Liver (tissue), 9 donors: ENCODE results near the gene INTS6L. TPM values are rescaled to one million over a fixed set of nuclear protein-coding genes. Genes with fewer than 3 reads are reported as not detected.

Source experiments
- DNase-seq: peaks from one replicate; pipeline ENCODE4 v3.0.0-alpha.2; 2017; ENCODE audit warnings: low spot score
- H3K27ac ChIP-seq, 2 donors: one replicate each; pipeline ENCODE4 v1.7.0; 2013; ENCODE audit warnings: inconsistent platforms in 2 of 2, low read length in 2 of 2, control low read depth in 1 of 2, low read depth in 1 of 2, mild to moderate bottlenecking in 1 of 2
- H3K27me3 ChIP-seq, 4 donors: one replicate each; pipeline versions ENCODE4 v1.6.1 to v1.7.0; 2013; ENCODE audit warnings: low read length in 3 of 4, inconsistent platforms in 1 of 4, mild to moderate bottlenecking in 1 of 4, moderate library complexity in 1 of 4; ENCODE audit not compliant: control insufficient read depth in 4 of 4, insufficient read depth in 4 of 4
- H3K36me3 ChIP-seq, 4 donors: one replicate each; pipeline versions ENCODE4 v1.6.1 to v1.7.0; 2013; ENCODE audit warnings: low read length in 3 of 4, mild to moderate bottlenecking in 3 of 4, low read depth in 1 of 4, moderate library complexity in 1 of 4; ENCODE audit not compliant: control insufficient read depth in 4 of 4, insufficient read depth in 3 of 4
- H3K4me1 ChIP-seq, 4 donors: one replicate each; pipeline versions ENCODE4 v1.6.1 to v1.7.0; 2013; ENCODE audit warnings: low read length in 3 of 4, mild to moderate bottlenecking in 3 of 4, moderate library complexity in 1 of 4; ENCODE audit not compliant: control insufficient read depth in 4 of 4, insufficient read depth in 4 of 4
- H3K4me3 ChIP-seq, 3 donors: one replicate each; pipeline versions ENCODE4 v1.6.1 to v1.7.0; 2013; ENCODE audit warnings: low read length in 3 of 3, control low read depth in 1 of 3, low read depth in 1 of 3, mild to moderate bottlenecking in 1 of 3
- H3K9ac ChIP-seq, 2 donors: one replicate each; pipeline ENCODE4 v1.7.0; 2013; ENCODE audit warnings: low read length in 2 of 2, mild to moderate bottlenecking in 2 of 2, moderate library complexity in 2 of 2, control low read depth in 1 of 2, low read depth in 1 of 2
- H3K9me3 ChIP-seq, 4 donors: one replicate each; pipeline versions ENCODE4 v1.6.1 to v1.7.0; 2013; ENCODE audit warnings: low read length in 3 of 4; ENCODE audit not compliant: control insufficient read depth in 4 of 4
- EGR1 ChIP-seq, 2 donors: IDR thresholded peaks; 2 replicates each; pipeline ENCODE4 v1.6.1; 2016 to 2018; ENCODE audit warnings: antibody characterized with exemption in 2 of 2, low read depth in 2 of 2
- FOXA1 ChIP-seq: IDR thresholded peaks from 2 replicates; pipeline ENCODE4 v1.6.1; 2016; ENCODE audit warnings: antibody characterized with exemption
- FOXA2 ChIP-seq: IDR thresholded peaks from 2 replicates; pipeline ENCODE4 v1.6.1; 2016; ENCODE audit warnings: antibody characterized with exemption
- GABPA ChIP-seq, 2 donors: IDR thresholded peaks in 1 of 2; conservative IDR thresholded peaks in 1 of 2; 2 replicates each; pipeline ENCODE4 v1.6.1; 2016; ENCODE audit warnings: antibody characterized with exemption in 2 of 2, mild to moderate bottlenecking in 1 of 2, moderate library complexity in 1 of 2
- HNF4A ChIP-seq, 2 donors: conservative IDR thresholded peaks; 2 replicates each; pipeline ENCODE4 v1.6.1; 2016; ENCODE audit warnings: antibody characterized with exemption in 2 of 2, mild to moderate bottlenecking in 2 of 2
- HNF4G ChIP-seq: IDR thresholded peaks from 2 replicates; pipeline ENCODE4 v1.6.1; 2016; ENCODE audit warnings: antibody characterized with exemption
- JUND ChIP-seq, 2 donors: IDR thresholded peaks; 2 replicates each; pipeline ENCODE4 v1.6.1; 2016; ENCODE audit warnings: antibody characterized with exemption in 2 of 2
- NR2F2 ChIP-seq: IDR thresholded peaks from 2 replicates; pipeline ENCODE4 v1.6.1; 2016; ENCODE audit warnings: antibody characterized with exemption
- RAD21 ChIP-seq, 2 donors: IDR thresholded peaks; 2 replicates each; pipeline ENCODE4 v1.6.1; 2016; ENCODE audit warnings: antibody characterized with exemption in 2 of 2, mild to moderate bottlenecking in 2 of 2
- RXRA ChIP-seq, 2 donors: IDR thresholded peaks; 2 replicates each; pipeline ENCODE4 v1.6.1; 2017 to 2018; ENCODE audit warnings: antibody characterized with exemption in 2 of 2, mild to moderate bottlenecking in 1 of 2
- SP1 ChIP-seq: IDR thresholded peaks from 2 replicates; pipeline ENCODE4 v1.6.1; 2018; ENCODE audit warnings: antibody characterized with exemption, mild to moderate bottlenecking
- TAF1 ChIP-seq: conservative IDR thresholded peaks from 2 replicates; pipeline ENCODE4 v1.6.1; 2016; ENCODE audit warnings: antibody characterized with exemption, mild to moderate bottlenecking
- YY1 ChIP-seq: IDR thresholded peaks from 2 replicates; pipeline ENCODE4 v1.6.1; 2016; ENCODE audit warnings: antibody characterized with exemption, mild to moderate bottlenecking
- polyA plus RNA-seq, 2 donors: library from polyadenylated mRNA; stranded (reverse) in 1 of 2; unstranded in 1 of 2; fragments of 200-250 nt in 1 of 2; fragments of >200 nt in 1 of 2; fragmentation: Nextera tagmentation in 1 of 2; extraction: Ambion mirVana in 1 of 2; gene quantifications; one replicate each; pipeline versions ENCODE4 v1.2.1 to v1.2.3, GENCODE V29; 2013 to 2015
- total RNA-seq, 2 donors: library from RNA; depleted of rRNA; stranded (reverse); fragments of >200 nt; gene quantifications; one replicate each; pipeline ENCODE4 v1.2.3, GENCODE V29; 2014
- TF ChIP-seq, protein P1 (sequence below): fragments of 150-350 bp; IDR thresholded peaks from 2 replicates; pipeline ENCODE4 v1.5.1; 2017; ENCODE audit warnings: improper control_type of control experiment, low read depth, low read length; ENCODE audit not compliant: missing input control
- TF ChIP-seq, protein P2 (sequence below): IDR thresholded peaks from 2 replicates; pipeline ENCODE4 v1.6.1; 2016; ENCODE audit warnings: antibody characterized with exemption, mild to moderate bottlenecking
- TF ChIP-seq, protein P3 (sequence below): IDR thresholded peaks from 2 replicates; pipeline ENCODE4 v1.6.1; 2016; ENCODE audit warnings: antibody characterized with exemption
- TF ChIP-seq, protein P4 (sequence below): IDR thresholded peaks from 2 replicates; pipeline ENCODE4 v1.6.1; 2016; ENCODE audit warnings: antibody characterized with exemption
- TF ChIP-seq, protein P5 (sequence below): IDR thresholded peaks from 2 replicates; pipeline ENCODE4 v1.6.1; 2016; ENCODE audit warnings: antibody characterized with exemption
- donor health status: healthy.
- donor health status: healthy.
- donor health status: healthy.
- donor health status: healthy.
- donor health status: healthy.

Gene INTS6L
- total and polyA plus RNA-seq, 4 donors: 0.49 to 8.2 (median 1.2) TPM

DNA sequence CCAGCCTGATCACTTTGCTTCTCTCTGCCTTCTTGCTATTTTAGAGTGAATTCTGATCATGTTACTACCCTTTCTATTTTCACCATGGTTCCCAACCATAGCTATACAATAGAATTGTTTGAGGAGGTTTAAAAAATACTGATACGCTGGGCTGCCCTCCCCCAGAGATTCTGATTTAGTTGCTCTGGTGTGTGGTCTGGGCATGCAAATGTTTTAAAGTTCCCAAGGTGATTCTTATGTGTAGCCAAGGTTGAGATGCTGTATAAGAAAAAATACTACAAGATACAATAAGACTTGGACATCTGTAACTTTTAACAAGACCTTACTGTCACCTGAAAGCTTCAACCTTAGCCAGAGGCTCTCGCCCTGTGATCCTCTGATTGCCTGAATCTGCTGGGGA, 22.2 kb upstream of the INTS6L start (continued):
- TF ChIP-seq, protein P1, sequence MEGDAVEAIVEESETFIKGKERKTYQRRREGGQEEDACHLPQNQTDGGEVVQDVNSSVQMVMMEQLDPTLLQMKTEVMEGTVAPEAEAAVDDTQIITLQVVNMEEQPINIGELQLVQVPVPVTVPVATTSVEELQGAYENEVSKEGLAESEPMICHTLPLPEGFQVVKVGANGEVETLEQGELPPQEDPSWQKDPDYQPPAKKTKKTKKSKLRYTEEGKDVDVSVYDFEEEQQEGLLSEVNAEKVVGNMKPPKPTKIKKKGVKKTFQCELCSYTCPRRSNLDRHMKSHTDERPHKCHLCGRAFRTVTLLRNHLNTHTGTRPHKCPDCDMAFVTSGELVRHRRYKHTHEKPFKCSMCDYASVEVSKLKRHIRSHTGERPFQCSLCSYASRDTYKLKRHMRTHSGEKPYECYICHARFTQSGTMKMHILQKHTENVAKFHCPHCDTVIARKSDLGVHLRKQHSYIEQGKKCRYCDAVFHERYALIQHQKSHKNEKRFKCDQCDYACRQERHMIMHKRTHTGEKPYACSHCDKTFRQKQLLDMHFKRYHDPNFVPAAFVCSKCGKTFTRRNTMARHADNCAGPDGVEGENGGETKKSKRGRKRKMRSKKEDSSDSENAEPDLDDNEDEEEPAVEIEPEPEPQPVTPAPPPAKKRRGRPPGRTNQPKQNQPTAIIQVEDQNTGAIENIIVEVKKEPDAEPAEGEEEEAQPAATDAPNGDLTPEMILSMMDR: no peak
- no peak for TF ChIP-seq YY1
- no peak for TF ChIP-seq FOXA1
- no peak for TF ChIP-seq GABPA (IDR thresholded peaks at IDR 0.05 in 1 of 2, conservative IDR thresholded peaks at IDR 0.05 in 1 of 2)
- TF ChIP-seq TAF1: no peak

DNA sequence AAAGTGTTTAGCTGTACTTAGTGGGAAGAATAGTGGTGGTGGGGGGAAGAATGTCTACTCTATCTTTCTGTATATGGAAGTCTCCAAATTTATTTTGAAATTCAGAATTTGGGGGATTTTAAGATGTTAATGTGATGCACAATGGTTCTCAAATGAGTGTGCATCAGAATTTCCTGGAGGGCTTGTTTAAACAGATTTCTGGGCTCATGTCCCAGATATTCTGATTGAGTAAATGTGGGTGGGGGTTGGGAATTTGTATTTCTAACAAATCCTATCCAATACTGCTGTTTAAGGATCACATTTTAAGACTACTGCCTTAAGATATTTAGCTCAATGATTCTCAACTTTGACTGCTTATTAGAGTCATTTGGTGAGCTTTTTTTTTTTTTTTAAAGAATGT, 15.1 kb upstream of the INTS6L start:
- no peak for DNase-seq
- no peak for TF ChIP-seq RAD21 (IDR thresholded peaks at IDR 0.05)
- TF ChIP-seq HNF4G: no peak
- no peak for TF ChIP-seq TAF1
- TF ChIP-seq, protein P1: no peak
- TF ChIP-seq JUND (IDR thresholded peaks at IDR 0.05): no peak
- TF ChIP-seq, protein P2, sequence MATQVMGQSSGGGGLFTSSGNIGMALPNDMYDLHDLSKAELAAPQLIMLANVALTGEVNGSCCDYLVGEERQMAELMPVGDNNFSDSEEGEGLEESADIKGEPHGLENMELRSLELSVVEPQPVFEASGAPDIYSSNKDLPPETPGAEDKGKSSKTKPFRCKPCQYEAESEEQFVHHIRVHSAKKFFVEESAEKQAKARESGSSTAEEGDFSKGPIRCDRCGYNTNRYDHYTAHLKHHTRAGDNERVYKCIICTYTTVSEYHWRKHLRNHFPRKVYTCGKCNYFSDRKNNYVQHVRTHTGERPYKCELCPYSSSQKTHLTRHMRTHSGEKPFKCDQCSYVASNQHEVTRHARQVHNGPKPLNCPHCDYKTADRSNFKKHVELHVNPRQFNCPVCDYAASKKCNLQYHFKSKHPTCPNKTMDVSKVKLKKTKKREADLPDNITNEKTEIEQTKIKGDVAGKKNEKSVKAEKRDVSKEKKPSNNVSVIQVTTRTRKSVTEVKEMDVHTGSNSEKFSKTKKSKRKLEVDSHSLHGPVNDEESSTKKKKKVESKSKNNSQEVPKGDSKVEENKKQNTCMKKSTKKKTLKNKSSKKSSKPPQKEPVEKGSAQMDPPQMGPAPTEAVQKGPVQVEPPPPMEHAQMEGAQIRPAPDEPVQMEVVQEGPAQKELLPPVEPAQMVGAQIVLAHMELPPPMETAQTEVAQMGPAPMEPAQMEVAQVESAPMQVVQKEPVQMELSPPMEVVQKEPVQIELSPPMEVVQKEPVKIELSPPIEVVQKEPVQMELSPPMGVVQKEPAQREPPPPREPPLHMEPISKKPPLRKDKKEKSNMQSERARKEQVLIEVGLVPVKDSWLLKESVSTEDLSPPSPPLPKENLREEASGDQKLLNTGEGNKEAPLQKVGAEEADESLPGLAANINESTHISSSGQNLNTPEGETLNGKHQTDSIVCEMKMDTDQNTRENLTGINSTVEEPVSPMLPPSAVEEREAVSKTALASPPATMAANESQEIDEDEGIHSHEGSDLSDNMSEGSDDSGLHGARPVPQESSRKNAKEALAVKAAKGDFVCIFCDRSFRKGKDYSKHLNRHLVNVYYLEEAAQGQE: no peak
- TF ChIP-seq RXRA (IDR thresholded peaks at IDR 0.05): no peak
- TF ChIP-seq YY1: no peak
- no peak for TF ChIP-seq SP1
- TF ChIP-seq, protein P3, sequence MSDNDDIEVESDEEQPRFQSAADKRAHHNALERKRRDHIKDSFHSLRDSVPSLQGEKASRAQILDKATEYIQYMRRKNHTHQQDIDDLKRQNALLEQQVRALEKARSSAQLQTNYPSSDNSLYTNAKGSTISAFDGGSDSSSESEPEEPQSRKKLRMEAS: no peak
- no peak for TF ChIP-seq HNF4A (conservative IDR thresholded peaks at IDR 0.05)
- no peak for TF ChIP-seq NR2F2
- no peak for TF ChIP-seq EGR1 (IDR thresholded peaks at IDR 0.05; ENCODE audit: low read depth in 2 of 2)
- TF ChIP-seq, protein P4, sequence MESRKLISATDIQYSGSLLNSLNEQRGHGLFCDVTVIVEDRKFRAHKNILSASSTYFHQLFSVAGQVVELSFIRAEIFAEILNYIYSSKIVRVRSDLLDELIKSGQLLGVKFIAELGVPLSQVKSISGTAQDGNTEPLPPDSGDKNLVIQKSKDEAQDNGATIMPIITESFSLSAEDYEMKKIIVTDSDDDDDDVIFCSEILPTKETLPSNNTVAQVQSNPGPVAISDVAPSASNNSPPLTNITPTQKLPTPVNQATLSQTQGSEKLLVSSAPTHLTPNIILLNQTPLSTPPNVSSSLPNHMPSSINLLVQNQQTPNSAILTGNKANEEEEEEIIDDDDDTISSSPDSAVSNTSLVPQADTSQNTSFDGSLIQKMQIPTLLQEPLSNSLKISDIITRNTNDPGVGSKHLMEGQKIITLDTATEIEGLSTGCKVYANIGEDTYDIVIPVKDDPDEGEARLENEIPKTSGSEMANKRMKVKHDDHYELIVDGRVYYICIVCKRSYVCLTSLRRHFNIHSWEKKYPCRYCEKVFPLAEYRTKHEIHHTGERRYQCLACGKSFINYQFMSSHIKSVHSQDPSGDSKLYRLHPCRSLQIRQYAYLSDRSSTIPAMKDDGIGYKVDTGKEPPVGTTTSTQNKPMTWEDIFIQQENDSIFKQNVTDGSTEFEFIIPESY: no peak
- no peak for TF ChIP-seq FOXA1
- TF ChIP-seq, protein P5, sequence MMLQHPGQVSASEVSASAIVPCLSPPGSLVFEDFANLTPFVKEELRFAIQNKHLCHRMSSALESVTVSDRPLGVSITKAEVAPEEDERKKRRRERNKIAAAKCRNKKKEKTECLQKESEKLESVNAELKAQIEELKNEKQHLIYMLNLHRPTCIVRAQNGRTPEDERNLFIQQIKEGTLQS: no peak
- TF ChIP-seq FOXA2: no peak
- TF ChIP-seq GABPA (IDR thresholded peaks at IDR 0.05 in 1 of 2, conservative IDR thresholded peaks at IDR 0.05 in 1 of 2): no peak
- no peak overlapping the region for H3K4me3 ChIP-seq

More for the DNA sequence above, 15.1 kb upstream of the INTS6L start:
- no peaks in the 10 kb centered on the region for H3K4me1 ChIP-seq
- H3K27me3 ChIP-seq: no peaks in the 10 kb centered on the region
- no peak overlapping the region for H3K9ac ChIP-seq
- H3K36me3 ChIP-seq: no peaks in the 10 kb centered on the region
- H3K9me3 ChIP-seq: no peaks in the 10 kb centered on the region
- H3K27ac ChIP-seq: no peak overlapping the region
